ENCODE measurements around the gene KLK11.

Gene KLK11

DNA sequence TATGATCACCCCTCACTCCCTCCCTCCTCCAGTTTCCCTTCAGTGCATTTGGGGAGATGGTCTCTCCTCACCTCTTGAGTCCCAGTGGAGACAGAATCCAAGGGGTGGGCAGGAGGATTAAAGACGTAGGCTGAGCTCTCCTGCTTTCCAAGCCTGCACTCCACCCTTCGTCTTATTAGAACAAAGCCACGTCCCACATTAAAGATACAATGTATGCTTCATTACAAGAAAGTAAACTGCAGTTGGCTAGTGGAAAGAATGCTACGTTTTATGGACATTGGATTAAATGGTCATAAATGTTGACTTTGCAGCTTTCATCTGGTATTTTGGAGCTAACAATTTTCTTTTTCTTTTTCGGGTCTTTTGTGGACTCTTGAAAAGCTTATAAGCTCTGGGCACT lies 1.5 kb upstream of the KLK11 start:
- DNase-seq (ENCODE audit: low spot score) = no peak

DNA sequence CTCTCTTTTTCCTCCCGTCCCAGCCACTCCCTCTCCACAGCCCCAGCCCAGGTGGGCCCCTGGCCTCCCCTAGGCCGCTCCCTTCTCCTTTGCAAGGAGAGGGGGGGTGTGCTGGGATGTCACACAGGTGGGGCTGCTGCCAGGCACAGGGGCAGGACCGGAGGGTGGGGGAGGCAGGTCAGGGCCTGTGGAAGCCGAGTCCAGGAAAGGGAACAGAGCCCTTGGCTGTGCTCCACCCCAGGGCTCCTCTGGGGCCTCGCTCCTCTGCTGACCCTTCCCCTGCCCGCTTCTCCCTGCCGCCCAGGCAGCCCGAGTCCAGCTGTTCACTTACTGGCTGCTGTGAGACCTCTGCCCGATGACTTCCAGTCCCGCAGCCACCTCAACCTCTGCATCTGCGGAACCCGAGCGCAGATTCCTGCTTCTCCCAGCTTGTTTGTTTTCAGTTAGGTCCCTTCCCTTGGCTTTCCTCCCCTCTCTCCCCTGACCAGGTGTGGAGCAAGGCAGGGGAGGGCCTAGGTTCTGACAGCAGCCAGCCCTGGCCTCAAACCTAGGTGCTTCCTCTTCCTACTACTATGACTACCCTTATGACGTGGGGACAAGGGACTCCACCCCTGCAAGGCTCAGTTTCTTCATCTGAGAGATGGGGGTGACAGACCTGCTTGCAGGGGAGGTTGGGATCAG lies 850 bp upstream of the KLK11 start:
- DNase-seq (ENCODE audit: low spot score) = no peak

DNA sequence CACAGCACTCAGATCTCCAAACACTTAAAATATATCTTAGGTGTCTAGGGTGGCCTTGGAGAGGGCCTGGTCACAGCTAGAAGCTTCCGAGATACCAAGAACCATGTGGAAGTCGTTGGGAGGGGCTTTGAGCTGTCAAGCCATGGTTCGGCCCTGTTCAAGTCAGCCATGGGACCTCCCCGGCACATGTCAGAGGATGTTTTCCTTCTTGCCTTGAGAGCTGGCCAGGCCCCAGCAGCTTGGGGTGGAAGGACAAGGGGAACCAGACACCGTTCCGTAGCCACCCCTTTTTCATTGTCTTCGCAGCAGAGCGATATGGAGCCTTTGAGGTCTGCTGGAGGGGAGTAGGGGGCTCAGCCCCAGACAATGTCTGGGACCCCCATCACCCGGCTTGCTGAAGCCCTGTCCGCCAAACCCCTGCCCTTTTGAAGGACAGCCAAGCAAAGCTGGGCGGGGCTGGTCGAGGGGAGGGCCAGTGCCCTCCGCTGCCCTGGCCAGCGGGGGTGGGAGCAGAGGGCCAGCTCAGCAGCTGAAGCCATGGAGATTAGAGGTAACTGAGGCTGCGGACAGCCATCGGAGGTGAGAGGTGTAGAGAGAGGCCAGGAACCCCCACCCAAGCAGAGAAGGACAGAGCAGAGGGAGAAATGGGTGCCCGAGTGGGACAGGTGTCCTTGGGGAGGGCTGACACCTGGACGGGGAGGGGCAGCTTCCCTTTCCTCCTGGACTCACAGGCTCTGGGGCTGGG lies 435 bp downstream of the KLK11 start:
- no peak for DNase-seq (ENCODE audit: low spot score)

DNA sequence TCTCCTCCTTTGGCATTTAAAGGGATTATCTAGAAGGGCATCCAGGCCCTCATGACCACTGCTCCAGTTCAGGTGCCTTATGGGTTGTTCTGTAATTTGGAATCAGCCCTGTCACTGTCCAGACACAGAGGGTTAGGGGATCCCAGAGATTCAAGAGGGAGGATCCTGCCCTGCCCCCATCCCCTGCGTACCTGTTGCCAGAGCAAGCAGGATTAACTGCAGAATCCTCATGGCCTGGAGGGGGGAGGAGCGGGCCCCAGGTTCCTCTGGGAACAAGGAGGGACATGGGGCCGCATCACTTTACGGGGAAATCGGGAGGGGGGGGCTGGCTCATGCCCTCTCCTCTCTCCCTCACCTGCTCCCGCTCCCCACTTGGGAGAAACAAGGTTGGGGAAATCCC lies 1.0 kb downstream of the KLK11 start:
- no peak for DNase-seq (ENCODE audit: low spot score)

DNA sequence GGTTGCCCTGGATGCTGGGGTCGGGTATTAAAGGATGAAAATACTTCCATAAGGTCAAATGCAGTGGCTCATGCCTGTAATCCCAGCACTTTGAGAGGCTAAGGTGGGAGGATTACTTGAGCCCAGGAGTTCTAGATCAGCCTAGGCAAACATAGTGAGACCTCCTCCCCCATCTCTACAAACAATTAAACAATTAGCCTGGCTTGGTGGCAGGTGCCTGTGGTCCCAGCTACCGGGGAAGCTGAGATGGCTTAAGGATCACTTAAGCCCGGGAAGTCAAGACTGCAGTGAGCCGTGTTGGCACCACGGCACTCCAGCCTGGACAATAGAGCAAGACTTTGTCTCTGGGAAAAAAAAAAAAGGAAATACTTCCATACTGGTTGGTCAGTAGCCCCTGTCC lies 1.5 kb downstream of the KLK11 start:
- DNase-seq (ENCODE audit: low spot score) = no peak

DNA sequence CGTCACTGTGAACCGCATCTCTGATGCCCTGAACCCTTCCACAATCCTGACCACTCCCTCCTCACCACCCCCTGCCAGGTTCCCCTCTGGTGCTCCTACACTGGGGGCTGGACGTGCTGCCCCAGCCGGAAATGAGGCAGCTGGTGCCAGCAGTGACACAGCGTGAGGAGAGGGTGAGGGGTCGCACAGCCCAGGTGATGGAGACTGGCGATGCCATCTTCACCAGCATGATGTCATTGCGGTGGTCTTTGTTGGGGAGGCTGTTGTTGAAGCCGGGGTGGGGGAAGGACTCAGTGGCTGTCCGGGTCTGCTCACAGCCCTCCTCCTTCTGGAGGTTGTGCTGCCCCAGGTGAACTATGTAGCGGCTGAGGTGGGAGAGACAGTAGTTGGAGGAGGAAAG lies 2.5 kb downstream of the KLK11 start:
- DNase-seq (ENCODE audit: low spot score) = no peak

DNA sequence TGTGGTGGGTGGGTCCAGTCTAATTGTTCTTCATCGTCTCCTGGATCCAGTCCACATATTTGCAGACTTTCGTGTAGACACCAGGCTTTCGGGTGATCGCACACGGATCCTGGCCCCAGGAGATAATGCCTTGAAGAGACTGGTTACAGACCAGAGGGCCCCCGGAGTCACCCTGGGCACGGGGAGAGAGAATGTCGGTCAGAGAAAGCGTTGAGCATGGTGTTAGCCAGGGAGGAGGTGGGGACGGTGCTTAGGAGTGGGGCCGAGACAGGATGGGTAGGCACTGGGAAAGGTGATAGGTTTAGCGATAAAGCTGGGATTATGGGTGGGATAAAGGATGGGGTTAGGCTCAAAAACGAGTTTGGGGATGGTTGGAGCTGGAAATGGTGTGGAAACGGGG lies 3.9 kb downstream of the KLK11 start:
- no peak for DNase-seq (ENCODE audit: low spot score)

DNA sequence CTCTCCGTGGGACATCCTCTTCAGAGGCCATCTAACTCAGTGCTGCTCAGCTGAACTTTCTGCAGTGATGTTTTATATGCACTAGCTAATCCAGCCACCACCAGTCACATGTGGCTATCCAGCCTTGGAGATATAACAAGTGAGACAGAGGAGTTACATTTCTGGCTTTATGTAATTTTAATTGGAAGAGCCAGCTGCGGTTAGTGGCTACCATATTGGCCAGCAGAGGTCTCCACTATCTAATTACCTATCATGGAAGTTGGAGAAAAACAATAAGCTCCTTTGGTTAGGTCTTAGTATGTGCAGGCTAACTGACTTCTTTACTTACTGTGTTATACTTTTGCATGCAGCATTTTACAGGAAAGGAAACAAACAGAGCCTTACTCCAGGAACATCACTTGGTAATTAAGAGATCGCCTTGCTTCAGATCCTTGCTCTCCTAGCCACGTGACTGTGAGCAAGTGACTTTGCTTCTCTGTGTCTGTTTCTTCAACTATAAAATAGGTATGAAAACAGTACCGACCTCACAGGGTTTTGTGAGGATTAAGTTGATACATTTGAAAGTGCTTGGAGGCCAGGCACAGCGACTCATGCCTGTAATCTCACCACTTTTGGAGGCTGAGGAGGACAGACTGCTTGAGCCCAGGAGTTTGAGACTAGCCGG lies 5.3 kb downstream of the KLK11 start:
- DNase-seq (ENCODE audit: low spot score) = peak; percentile 90

DNA sequence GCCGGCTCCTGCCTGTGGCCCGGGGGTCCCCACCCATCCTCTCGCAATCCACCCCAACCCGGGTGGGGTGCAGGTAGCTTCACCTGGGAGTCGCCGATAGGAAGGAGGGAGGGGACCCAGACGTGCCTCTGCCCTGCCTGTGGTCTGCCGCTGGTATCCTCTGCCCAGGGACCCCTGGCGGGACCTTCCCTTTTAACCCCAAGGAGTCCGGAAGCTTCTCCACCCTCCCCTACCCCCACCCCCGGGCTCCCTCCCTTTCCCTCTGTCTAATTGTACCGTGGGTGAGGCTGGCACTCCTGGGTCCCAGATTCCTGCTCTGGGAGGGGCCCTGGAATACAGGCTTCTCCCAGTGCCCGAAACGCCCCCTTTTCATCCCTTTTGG lies 6.9 kb downstream of the KLK11 start, which contains the start of gene KLK10:
Gene KLK10, minus strand, starts transcription at position 166 of the 382 bp plus-strand sequence. CDS start 579 bp downstream, outside the sequence.
- no peak for DNase-seq (ENCODE audit: low spot score)

DNA sequence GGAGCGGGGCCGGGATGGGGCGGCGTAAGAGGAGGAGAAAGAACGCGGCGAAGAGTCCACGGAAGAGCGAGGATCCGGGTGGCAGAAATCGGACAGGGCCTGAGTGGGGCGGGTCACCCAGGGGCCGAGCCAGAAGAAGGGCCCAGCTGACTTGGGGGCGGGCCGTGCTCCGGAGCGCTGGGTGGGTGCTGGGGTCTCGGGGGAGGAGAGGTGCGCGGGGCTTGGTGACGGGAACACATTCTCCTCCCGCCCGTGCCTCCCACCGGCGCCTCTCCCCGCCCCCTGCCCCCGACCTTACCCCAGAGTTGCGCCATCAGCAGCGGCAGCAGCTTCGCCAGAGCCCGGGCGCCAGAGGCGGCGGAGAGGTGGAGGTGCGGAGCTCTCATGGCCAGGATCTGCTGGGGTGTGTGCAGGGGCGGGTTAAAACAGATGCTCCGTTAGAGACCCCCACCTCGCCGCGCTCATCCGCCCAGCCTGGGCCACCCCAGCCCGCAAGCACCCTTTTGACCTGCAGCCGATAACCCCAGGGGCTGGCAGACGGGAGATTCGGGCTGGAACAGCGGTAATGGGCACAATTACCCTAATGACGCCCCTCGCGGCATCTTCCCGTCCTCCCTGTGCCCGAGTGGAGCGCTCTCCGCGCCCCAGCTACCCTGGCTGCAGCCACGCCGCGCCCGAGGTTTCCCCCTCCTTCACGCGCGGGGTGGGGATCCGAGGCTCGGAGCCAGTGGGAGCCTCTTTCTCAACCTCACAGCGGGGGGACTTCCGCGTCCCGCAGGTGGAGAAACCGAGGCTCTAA lies 7.5 kb downstream of the KLK11 start:
- DNase-seq (ENCODE audit: low spot score) = no peak

DNA sequence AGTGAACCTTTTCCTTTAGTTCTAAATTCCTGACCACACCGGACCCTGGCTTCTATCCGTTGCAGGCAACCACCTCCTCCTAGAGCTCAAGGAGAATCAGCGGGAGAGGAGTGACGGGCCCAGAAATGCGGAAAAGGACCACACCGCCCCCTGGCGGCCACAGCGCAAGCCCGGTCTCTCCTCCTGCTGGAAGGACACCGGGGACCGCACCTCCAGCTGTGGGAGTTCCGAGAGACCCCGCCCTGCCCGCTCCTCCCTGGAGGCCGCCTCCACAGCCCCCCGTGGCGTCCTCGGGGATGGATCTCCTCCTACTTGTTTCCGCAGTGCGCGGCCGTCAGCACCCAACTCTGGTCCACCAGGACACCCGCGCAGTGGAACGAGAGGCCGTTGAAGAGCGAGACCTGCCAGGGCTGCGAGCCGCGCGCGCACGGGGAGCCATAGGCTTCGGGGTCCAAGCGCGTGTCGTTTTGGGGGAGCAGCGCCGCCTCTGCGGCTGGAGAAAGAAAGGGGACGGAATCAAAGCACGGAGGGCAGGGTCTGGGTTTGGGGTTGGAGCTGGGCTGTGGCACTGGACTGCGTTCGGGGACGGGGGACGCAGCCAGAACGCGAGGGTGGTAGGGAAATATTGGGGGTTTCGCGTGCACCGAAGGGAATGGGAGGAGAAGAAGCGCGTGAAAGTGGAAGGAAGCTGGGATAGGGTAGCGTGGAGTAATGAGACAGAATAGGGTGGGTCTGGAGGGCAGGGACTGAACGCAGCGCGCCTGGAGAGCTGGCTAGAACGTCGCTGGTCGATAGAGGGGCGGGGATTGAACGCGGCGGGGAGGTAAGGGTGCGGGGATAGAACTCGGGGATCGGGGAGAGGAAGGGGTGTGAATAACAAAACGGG lies 9.4 kb downstream of the KLK11 start:
- DNase-seq (ENCODE audit: low spot score) = peak; percentile 90

DNA sequence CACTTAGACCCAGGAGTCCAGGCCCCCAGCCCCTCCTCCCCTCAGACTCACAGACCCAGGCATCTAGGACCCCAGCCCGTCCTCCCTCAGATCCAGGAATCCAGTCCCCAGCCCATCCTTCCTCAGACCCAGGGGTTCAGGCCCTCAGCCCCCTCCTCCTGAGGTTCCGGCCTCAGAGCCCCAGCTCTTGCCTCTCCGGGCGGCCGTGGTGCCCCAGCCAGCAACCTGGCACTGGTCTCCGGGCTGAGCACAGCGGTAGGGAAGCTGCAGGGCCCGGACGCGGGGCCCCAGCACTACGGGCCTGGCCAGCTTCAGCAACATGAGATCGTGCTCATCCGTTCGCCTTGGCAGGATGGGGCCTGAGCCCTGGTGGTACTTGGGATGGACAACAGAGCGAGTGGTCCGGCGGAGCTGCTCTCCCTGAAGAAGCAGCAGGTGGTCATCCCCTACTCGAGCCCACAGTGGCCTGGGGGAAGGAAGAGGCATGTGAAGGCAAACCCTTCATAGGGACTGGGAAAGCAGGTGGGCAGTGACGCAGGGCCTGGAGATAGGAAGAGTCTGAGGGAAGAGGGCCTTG lies 10.6 kb downstream of the KLK11 start:
- DNase-seq (ENCODE audit: low spot score) = no peak

DNA sequence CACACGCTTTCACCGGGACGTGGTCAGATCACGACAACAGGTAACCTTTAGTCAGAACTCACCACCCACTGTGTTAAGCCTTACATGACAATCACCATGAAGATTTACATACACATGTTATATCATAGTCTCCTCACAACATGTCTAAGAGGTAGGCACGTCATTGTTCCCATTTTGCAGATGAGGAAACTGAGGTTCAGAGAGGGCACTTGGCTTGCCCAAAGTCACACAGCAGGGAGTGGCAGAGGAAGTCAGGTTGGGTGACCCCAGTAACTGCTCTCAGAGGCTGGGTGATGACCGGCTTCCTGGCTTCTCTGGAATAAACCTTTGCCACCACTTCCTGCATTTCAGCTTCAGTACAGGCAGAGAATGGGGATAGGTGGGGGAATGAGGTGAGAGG lies 12.2 kb downstream of the KLK11 start:
- DNase-seq (ENCODE audit: low spot score) = no peak

DNA sequence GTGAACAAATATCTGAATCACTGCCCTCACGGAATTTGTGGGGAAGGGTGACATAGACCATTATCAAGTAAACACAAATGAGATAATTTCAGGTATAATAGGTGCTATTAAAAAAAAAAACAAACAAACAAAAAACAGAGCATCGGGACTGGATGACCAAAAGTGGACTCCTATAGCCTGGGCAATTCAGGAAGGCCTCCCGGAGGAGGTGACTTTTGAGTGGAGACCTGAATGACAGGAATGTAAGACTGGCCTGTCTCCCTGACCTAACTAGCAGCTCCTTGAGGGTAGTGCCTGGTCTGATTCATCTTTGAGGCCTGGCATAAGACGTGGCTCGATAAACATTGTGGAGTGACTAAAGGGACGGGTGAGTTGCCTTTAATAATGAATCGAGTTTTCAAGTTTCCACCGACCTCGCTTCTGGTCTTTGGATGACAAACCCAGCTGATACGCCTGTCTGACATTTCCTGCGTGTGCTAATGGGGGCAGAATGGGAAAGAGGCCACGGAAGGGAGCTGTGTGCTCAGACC lies 13.7 kb downstream of the KLK11 start:
- DNase-seq (ENCODE audit: low spot score) = no peak

DNA sequence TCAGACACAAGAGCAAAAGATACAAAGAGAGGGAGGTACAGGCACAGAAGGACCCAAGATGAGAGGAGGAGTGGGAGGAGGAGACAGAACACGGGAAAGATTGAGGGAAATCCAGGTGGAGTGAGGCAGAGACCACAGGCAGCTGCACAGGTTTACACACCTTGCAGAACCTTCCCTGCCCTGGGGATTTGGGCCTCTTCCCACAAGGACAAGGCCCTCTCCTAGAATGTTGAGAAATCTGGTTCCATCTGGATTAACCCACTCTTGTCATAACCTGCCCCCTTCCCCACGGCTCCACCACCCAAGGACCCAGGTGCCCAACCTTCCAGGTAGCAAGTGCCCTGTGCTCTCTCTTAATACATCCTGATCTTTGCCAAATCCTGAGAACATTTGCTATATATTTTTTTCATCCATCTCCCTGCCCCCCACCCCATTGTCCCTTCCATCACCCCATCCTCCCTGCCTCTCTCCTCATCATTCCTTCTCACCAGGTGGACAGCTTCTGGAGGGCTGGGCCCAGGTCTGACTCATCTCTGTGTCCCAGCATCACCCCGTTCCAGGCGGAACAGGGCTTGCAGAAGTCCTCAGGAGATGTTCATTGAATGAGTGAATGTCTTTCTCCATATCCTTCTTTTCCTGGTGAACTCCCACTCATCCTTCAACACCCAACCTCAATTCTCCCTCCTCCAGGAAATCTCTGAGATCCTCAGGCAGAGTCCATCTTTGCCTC lies 16.2 kb downstream of the KLK11 start:
- no peak for DNase-seq (ENCODE audit: low spot score)

DNA sequence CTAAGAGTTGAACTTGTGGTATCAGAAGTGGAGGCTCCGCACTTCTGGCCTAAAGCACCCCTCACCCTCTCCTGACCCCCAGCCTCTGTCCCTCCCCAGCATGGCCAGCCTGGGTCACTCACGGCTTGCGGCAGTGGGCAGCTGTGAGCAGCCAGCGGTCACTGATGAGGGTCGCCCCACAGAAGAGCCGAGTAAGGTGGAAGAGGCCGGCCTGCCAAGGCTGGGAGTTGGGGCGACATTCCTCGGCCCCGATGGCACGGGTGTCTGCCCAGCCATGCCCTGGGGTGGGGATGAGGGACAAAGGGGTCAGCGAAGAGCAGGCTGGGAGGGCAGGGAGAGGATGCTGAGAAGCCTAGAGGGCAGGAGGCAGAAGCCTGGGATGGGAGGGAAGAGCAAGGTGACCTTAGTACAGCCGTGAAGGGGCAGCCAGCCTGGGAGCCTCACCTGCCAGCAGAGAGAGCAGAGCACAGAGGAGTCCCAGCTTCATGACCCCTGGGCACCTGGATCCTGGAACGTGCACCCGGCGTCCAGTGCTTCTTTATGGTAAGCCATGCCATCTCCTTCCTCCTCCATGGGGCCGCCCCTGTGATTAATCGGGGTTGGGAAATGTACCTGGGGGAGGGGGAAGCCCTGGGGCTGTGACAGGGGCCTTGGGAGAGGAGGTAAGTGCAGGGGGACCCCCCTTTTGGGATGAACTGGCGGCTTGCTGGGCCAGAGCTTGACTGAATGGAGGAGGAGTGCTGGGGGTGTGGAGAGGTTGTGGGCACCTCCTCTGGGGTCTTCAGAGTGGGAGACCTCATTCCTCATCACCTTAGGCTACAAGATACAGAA lies 17.1 kb downstream of the KLK11 start:
- no peak for DNase-seq (ENCODE audit: low spot score)

DNA sequence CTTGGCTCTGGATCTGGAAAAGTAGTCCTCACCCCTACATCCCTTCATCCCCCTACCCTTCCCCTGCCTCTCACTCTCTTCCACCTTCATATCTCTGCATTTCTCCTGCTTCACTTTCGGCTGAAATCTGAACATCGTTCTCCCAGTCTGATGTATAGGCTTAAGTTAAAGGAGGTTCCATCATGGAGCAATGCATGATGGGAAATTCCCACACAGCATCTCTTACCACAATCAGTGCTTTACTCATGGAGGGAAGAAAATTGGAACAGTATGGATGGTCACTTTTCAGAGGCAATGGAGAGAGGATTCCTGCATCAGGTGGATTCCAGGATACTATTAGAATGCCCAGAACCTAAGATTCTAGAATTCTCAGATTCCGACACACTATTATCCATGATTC lies 18.9 kb downstream of the KLK11 start:
- no peak for DNase-seq (ENCODE audit: low spot score)

DNA sequence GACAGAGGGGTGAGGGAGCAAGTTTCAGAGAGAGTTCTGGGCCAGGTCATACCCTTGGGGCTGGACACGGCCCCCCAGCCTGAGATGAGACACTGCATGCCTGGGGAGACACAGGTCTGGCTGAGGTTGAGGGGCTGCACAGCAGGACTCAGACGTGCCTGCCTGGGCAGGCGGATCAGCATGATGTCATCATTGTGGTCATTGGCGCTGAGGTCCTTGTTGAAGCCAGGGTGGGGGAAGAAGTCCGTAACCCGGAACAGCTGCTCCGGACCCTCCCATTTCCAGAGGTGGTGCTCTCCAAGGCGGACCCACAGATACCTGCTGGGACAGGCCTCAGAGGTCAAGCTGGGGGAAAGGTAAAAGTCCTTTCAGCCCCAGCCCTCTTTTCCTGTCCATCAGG lies 20.0 kb downstream of the KLK11 start:
- DNase-seq (ENCODE audit: low spot score) = no peak

DNA sequence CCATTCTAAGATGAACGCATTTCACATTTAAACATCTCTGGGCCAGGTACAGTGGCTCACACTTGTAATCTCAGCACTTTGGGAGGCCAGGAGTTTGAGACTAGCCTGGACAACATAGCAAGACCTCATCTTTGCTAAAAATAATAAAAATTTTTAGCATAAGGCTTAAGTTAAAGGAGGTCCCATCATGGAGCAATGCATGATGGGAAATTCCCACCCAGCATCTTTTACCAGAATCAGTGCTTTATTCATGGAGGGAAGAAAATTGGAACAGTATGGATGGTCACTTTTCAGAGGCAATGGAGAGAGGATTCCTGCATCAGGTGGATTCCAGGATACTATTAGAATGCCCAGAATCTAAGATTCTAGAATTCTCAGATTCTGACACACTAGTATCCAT lies 21.2 kb downstream of the KLK11 start:
- DNase-seq (ENCODE audit: low spot score) = no peak

Data from SW480 (cell line).